Esophagus muscularis mucosa (tissue), 4 donors: ENCODE measurements around the gene NBAS. TPM values are rescaled to one million over a fixed set of nuclear protein-coding genes. Genes with fewer than 3 reads are reported as not detected.

ENCODE experiments used
- DNase-seq: peaks from one replicate; pipeline ENCODE4 v3.0.0-alpha.2; 2017; ENCODE audit errors: extremely low spot score
- H3K27ac ChIP-seq, 4 donors: fragments of 200-600 bp; sonication (generic); replicated peaks in 1 of 4; 1 replicate in 3 of 4; 2 replicates in 1 of 4; pipeline ENCODE4 v1.5.1; 2016 to 2019; ENCODE audit warnings: mild to moderate bottlenecking in 1 of 4
- H3K27me3 ChIP-seq, 4 donors: fragments of 200-600 bp; sonication (generic); one replicate each; pipeline versions ENCODE4 v1.5.1 to v1.6.0; 2016 to 2019
- H3K36me3 ChIP-seq, 4 donors: fragments of 200-600 bp; sonication (generic); one replicate each; pipeline ENCODE4 v1.5.1; 2016 to 2019
- H3K4me1 ChIP-seq, 4 donors: fragments of 200-600 bp; sonication (generic); one replicate each; pipeline ENCODE4 v1.5.1; 2016 to 2019
- H3K4me3 ChIP-seq, 4 donors: fragments of 200-600 bp; sonication (generic); 1 replicate in 2 of 4; 2 replicates in 2 of 4; pipeline ENCODE4 v1.5.1; 2016 to 2019; ENCODE audit warnings: mild to moderate bottlenecking in 4 of 4, moderate library complexity in 1 of 4
- H3K9me3 ChIP-seq, 4 donors: fragments of 200-600 bp; sonication (generic); 1 replicate in 3 of 4; 2 replicates in 1 of 4; pipeline ENCODE4 v1.5.1; 2016 to 2019
- EP300 ChIP-seq: sonication (generic); formaldehyde crosslinking; IDR thresholded peaks from one replicate; pipeline ENCODE4 v1.6.1; 2017; ENCODE audit warnings: antibody characterized with exemption
- POLR2A ChIP-seq: fragments of 450-650 bp; IDR thresholded peaks from one replicate; pipeline ENCODE4 v1.6.1; 2017; ENCODE audit warnings: antibody characterized with exemption, moderate library complexity, mild to moderate bottlenecking, low read depth
- POLR2AphosphoS5 ChIP-seq, 2 donors: sonication (generic); formaldehyde crosslinking; IDR thresholded peaks; one replicate each; pipeline ENCODE4 v1.6.1; 2017; ENCODE audit warnings: antibody characterized with exemption in 2 of 2
- WGBS: methylation state at CpG from one replicate; pipeline ENCODE4 v1.1.5; 2018; 5-methylcytosine and 5-hydroxymethylcytosine counted together
- intact Hi-C: fragments of 100-400 bp; cut with DNase I; formaldehyde crosslinking; loops from one replicate; pipeline ENCODE4 v1.15.1; 2023
- total RNA-seq, 4 donors: library from RNA; depleted of rRNA; stranded (reverse); fragments of >200 nt; gene quantifications; one replicate each; pipeline versions ENCODE4 v1.1.0 to v1.2.1, GENCODE V29; 2016
- TF ChIP-seq, protein P1 (sequence below), 3 experiments: fragments of 200-600 bp in 2 of 3; fragments of 450-650 bp in 1 of 3; sonication (generic) in 2 of 3; IDR thresholded peaks; one replicate each; pipeline ENCODE4 v1.5.1; 2017 to 2019; ENCODE audit warnings: antibody characterized with exemption in 3 of 3, mild to moderate bottlenecking in 2 of 3, moderate library complexity in 1 of 3

Gene NBAS
- total RNA-seq, 4 donors from 2014 or later: 39.2 to 43.6 (median 42.0) TPM

DNA sequence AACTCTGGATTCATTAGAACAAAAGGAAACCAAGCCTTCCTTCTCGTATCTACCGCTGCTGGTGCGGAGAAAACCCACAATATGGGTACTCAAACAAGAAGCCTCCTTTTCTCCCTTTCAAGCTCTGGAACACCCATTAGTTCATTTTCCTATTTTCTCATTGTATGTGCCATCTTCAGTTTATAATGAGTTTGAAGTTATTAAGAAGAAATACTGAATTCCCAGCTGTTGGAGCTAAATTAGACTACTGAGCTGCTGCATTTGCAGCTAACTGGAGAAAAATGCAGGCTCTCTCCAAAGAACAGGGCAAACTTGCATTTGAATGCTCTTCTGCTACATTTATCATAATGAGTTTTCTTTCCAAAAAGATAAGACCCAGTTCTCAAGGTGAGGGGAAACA, 398.5 kb downstream of the NBAS start:
- Histone ChIP-seq H3K4me1 (peaks cover 0 to 14% (median 11%) of the 10 kb centered on the region in 4 donors), H3K27me3 (no peaks in the 10 kb centered on the region), H3K27ac (no peak overlapping the region), H3K36me3 (peaks cover 0 to 16% (median 13%) of the 10 kb centered on the region in 4 donors), H3K9me3 (no peaks in the 10 kb centered on the region), H3K4me3 (no peak overlapping the region)
- WGBS: 90% methylated on average over 3 of the region's 3 CpGs
- no peak for DNase-seq
- intact Hi-C loops: no loop called here
- TF ChIP-seq POLR2A (no peak), POLR2AphosphoS5 (IDR thresholded peaks at IDR 0.05) (no peak), EP300 (no peak)
- TF ChIP-seq, protein P1, sequence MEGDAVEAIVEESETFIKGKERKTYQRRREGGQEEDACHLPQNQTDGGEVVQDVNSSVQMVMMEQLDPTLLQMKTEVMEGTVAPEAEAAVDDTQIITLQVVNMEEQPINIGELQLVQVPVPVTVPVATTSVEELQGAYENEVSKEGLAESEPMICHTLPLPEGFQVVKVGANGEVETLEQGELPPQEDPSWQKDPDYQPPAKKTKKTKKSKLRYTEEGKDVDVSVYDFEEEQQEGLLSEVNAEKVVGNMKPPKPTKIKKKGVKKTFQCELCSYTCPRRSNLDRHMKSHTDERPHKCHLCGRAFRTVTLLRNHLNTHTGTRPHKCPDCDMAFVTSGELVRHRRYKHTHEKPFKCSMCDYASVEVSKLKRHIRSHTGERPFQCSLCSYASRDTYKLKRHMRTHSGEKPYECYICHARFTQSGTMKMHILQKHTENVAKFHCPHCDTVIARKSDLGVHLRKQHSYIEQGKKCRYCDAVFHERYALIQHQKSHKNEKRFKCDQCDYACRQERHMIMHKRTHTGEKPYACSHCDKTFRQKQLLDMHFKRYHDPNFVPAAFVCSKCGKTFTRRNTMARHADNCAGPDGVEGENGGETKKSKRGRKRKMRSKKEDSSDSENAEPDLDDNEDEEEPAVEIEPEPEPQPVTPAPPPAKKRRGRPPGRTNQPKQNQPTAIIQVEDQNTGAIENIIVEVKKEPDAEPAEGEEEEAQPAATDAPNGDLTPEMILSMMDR (IDR thresholded peaks at IDR 0.05): no peak

DNA sequence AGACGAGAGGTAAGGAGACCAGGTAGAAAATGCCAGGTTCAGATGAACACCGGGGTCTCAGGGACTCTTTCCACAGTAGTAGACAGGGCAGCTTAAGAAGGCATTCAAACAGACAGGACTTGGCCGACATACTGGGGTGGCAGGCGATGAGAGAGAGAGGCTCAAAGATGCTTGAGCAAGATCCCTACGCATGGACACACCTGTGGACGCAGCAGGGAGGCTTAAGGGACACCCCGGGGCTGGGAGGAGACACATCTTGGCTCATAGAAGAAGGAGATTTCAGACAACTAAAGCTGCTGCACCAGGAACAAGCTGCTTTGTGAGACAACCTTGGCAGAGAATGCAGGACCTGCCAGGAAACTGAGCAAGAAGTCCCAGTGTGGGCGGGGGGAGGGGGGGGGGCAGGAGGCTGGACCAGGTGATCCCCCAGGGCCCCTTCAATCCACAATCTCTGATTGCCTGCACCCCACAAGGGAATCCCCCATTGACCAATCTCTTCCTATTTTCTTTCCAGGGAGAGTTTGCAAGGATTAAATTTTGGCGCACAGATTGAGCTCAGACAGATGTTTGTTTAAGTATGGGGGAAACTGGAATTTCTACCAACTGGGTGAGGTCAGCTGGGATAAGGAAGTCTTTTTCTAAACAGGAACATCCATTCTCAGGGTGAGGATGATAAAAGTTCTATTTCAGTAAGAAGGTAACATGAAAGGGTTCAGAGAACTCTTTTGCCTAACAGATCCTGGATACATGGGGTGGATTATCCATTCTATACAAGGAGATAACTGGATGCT, 400.7 kb downstream of the NBAS start:
- DNase-seq: no peak
- Histone ChIP-seq H3K9me3 (no peaks in the 10 kb centered on the region), H3K36me3 (no peaks in the 10 kb centered on the region), H3K4me3 (no peak overlapping the region), H3K27ac (no peak overlapping the region), H3K4me1 (peaks cover 0 to 14% (median 11%) of the 10 kb centered on the region in 4 donors), H3K27me3 (no peaks in the 10 kb centered on the region)
- TF ChIP-seq POLR2AphosphoS5 (IDR thresholded peaks at IDR 0.05): no peak
- TF ChIP-seq EP300: no peak
- TF ChIP-seq, protein P1 (IDR thresholded peaks at IDR 0.05): no peak
- no peak for TF ChIP-seq POLR2A
- intact Hi-C loops: no loop called here
- 60% methylated on average over 9 of the region's 9 CpGs for WGBS

DNA sequence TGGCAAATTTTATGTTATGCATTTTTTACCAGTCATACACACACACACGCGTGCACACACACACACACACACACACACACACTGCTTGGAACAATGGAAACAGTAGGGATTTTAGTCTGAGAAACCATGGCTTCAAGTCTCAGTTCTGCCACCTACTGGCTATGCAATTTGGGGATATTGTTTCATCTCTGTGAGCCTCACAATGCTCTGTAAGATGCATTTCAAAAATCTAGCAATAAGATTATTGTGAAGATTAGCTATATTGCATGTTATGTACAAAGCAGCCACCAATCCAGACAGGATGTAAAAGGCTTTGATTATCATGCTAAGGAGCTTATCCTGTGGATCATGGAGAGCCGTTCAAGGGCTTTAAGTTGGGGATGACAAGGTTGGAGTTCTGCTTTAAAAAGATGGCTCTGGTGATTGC, 401.4 kb downstream of the NBAS start:
- intact Hi-C loops: no loop called here
- WGBS: 60% methylated on average over 3 of the region's 3 CpGs
- H3K9me3 ChIP-seq: no peaks in the 10 kb centered on the region
- no peak overlapping the region for H3K4me3 ChIP-seq
- DNase-seq: no peak
- TF ChIP-seq POLR2A (no peak), POLR2AphosphoS5 (IDR thresholded peaks at IDR 0.05) (no peak), EP300 (no peak)
- TF ChIP-seq, protein P1 (IDR thresholded peaks at IDR 0.05): peak; percentile 32 to 54 (median 40)
- no peaks in the 10 kb centered on the region for H3K27me3 ChIP-seq
- H3K4me1 ChIP-seq: peaks cover 0 to 14% (median 11%) of the 10 kb centered on the region in 4 donors
- no peak overlapping the region for H3K27ac ChIP-seq
- H3K36me3 ChIP-seq: no peaks in the 10 kb centered on the region

DNA sequence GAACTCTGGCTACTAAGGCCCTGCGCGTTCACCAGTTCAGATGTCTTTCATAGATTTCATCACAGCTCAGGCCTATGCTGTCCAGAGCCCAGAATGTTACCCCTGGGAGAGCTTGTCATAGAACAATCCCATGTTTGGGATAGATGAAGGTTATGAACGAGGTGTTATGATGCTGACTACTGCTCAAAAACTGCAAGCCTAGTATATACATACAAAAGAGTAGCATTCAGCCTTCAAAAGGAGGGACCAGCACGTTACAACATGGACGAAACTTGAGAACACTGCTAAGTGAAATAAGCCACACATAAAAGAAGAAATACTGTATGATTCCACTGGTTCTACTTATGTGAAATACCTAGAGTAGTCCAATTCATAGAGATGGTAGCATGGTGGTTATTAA, 401.9 kb downstream of the NBAS start:
- Histone ChIP-seq H3K9me3 (no peaks in the 10 kb centered on the region), H3K27me3 (no peaks in the 10 kb centered on the region), H3K4me1 (peaks cover 0 to 14% (median 11%) of the 10 kb centered on the region in 4 donors), H3K4me3 (no peak overlapping the region), H3K27ac (no peak overlapping the region), H3K36me3 (no peaks in the 10 kb centered on the region)
- no peak for DNase-seq
- intact Hi-C loops: no loop called here
- TF ChIP-seq, protein P1 (IDR thresholded peaks at IDR 0.05): no peak
- TF ChIP-seq POLR2AphosphoS5 (IDR thresholded peaks at IDR 0.05): no peak
- TF ChIP-seq POLR2A: no peak
- TF ChIP-seq EP300: no peak
- 69% methylated on average over 5 of the region's 5 CpGs for WGBS
